Spleen (tissue), 7 donors: ENCODE data around the gene HPCAL4.

ENCODE experiments used
- CTCF ChIP-seq, 11 experiments: fragments of 200-600 bp in 7 of 11; fragments of 450-650 bp in 4 of 11; sonication (generic) in 4 of 11; IDR thresholded peaks in 8 of 11; conservative IDR thresholded peaks in 3 of 11; 1 replicate in 7 of 11; 2 replicates in 4 of 11; pipeline versions ENCODE4 v1.4.0 to v1.8.0; 2016 to 2021; ENCODE audit warnings: antibody characterized with exemption in 11 of 11, inconsistent platforms in 4 of 11, mild to moderate bottlenecking in 1 of 11
- POLR2A ChIP-seq, 3 donors: fragments of 450-650 bp; IDR thresholded peaks; one replicate each; pipeline ENCODE4 v1.5.1; 2017; ENCODE audit warnings: antibody characterized with exemption in 3 of 3, mild to moderate bottlenecking in 1 of 3
- POLR2AphosphoS5 ChIP-seq, 3 donors: sonication (generic); formaldehyde crosslinking; IDR thresholded peaks; one replicate each; pipeline ENCODE4 v1.5.1; 2017; ENCODE audit warnings: antibody characterized with exemption in 3 of 3
- donor health status: DM: no; HTN: no; CAD: no; lungs with moderate emphysema.
- donor health status: DM: no; HTN: no; CAD: no.
- donor health status: DM: no; HTN: no; CAD: no.

GRCh38 chr1:39631361-39632322, 59.6 kb downstream of the HPCAL4 start:
- no peak for TF ChIP-seq CTCF (IDR thresholded peaks at IDR 0.05 in 8 of 11, conservative IDR thresholded peaks at IDR 0.05 in 3 of 11)
- no peak for TF ChIP-seq POLR2A (IDR thresholded peaks at IDR 0.05)
- TF ChIP-seq POLR2AphosphoS5 (IDR thresholded peaks at IDR 0.05) = no peak
